CD4-positive, alpha-beta T cell (primary cell): Measurements from ENCODE around the gene KCTD21. TPM values are rescaled to one million over a fixed set of nuclear protein-coding genes. Genes with fewer than 3 reads are reported as not detected.

ENCODE experiments used
- ATAC-seq: fragments of 200-7000 bp; cut with Tn5 transposase; one replicate; pipeline ENCODE4 v1.10.0; 2022; ENCODE audit warnings: mild to moderate bottlenecking; ENCODE audit not compliant: poor library complexity
- CTCF ChIA-PET: fragments of 350-600 bp; sonication (Branson Sonifier 250); formaldehyde crosslinking; loops from one replicate; lab custom pipeline; 2021; ENCODE audit warnings: antibody characterized with exemption, inconsistent platforms; lab: Charles Lee
- POLR2A ChIA-PET: fragments of 350-600 bp; sonication (Branson Sonifier 250); formaldehyde crosslinking; loops from one replicate; lab custom pipeline; 2021; ENCODE audit warnings: antibody characterized with exemption, inconsistent platforms; lab: Charles Lee
- DNase-seq, 14 experiments: peaks; one replicate each; pipeline ENCODE4 v3.0.0-alpha.2; 2013 to 2020; ENCODE audit warnings: mixed read lengths in 2 of 14
- H3K27ac ChIP-seq, 2 donors: one replicate each; pipeline versions ENCODE4 v1.5.1 to v1.7.0; 2013; ENCODE audit warnings: low read length in 2 of 2, low read depth in 1 of 2, mild to moderate bottlenecking in 1 of 2
- H3K27me3 ChIP-seq, 2 experiments: 1 replicate in 1 of 2; 2 replicates in 1 of 2; pipeline versions ENCODE4 v1.6.1 to v1.7.0; 2013; ENCODE audit warnings: low read length in 2 of 2, control low read depth in 1 of 2, mild to moderate bottlenecking in 1 of 2, moderate library complexity in 1 of 2; ENCODE audit not compliant: insufficient read depth in 2 of 2, control insufficient read depth in 1 of 2
- H3K36me3 ChIP-seq: one replicate; pipeline ENCODE4 v1.6.1; 2013; ENCODE audit warnings: low read length, control low read depth; ENCODE audit not compliant: insufficient read depth
- H3K4me1 ChIP-seq: one replicate; pipeline ENCODE4 v1.6.1; 2013; ENCODE audit warnings: low read length, control low read depth; ENCODE audit not compliant: insufficient read depth
- H3K4me3 ChIP-seq: one replicate; pipeline ENCODE4 v1.5.1; 2013; ENCODE audit warnings: mild to moderate bottlenecking, low read length, moderate library complexity
- H3K9me3 ChIP-seq, 2 experiments: 1 replicate in 1 of 2; 2 replicates in 1 of 2; pipeline versions ENCODE4 v1.6.1 to v1.7.0; 2013; ENCODE audit warnings: low read length in 2 of 2, mild to moderate bottlenecking in 2 of 2, control low read depth in 1 of 2, moderate library complexity in 1 of 2; ENCODE audit not compliant: control insufficient read depth in 1 of 2, insufficient read depth in 1 of 2
- H3K27ac Mint-ChIP-seq: one replicate; pipeline ENCODE4 v1.8.0; 2020; ENCODE audit warnings: mixed read lengths
- H3K27me3 Mint-ChIP-seq: one replicate; pipeline ENCODE4 v1.8.0; 2021; ENCODE audit warnings: mixed read lengths
- H3K36me3 Mint-ChIP-seq: one replicate; pipeline ENCODE4 v1.8.0; 2021; ENCODE audit warnings: low read depth, mixed read lengths
- H3K4me1 Mint-ChIP-seq: one replicate; pipeline ENCODE4 v1.8.0; 2021; ENCODE audit warnings: low read depth, mixed read lengths
- H3K4me3 Mint-ChIP-seq: one replicate; pipeline ENCODE4 v1.8.0; 2020; ENCODE audit warnings: mild to moderate bottlenecking, mixed read lengths
- H3K9me3 Mint-ChIP-seq: one replicate; pipeline ENCODE4 v1.8.0; 2020; ENCODE audit warnings: mixed read lengths
- CTCF ChIP-seq: fragments of 200-600 bp; IDR thresholded peaks from one replicate; pipeline ENCODE4 v1.8.0; 2022; ENCODE audit warnings: antibody characterized with exemption, mild to moderate bottlenecking
- intact Hi-C, 2 experiments: fragments of 100-400 bp; cut with DNase I in 1 of 2; cut with micrococcal nuclease in 1 of 2; formaldehyde crosslinking; loops; one replicate each; pipeline versions ENCODE4 v1.15.1 to v1.9.0; 2023 to 2025; cut with DNase I, micrococcal nuclease
- total RNA-seq, 174 experiments: library from RNA in 2 of 174; stranded (reverse) in 2 of 174; gene quantifications; one replicate each; pipeline ENCODE4 v1.2.3 and lab custom pipeline; 2021 to 2026

KCTD21 gene
- total RNA-seq, 2 experiments from 2014 or later: 3.5 to 6.5 TPM

- no peak overlapping the region for H3K27ac ChIP-seq
- no peak for ATAC-seq
These were observed 7.2 kb downstream of the KCTD21 start for GRCh38 chr11:78181185-78181584.

GRCh38 chr11:78180751-78181150 is 7.7 kb downstream of the KCTD21 start:
- intact Hi-C loops: no loop called here
- H3K4me1 ChIP-seq: peaks cover 1% of the 10 kb centered on the region
- DNase-seq: no peak
- H3K4me1 Mint-ChIP-seq: peaks cover 6% of the 10 kb centered on the region
- no peak for ATAC-seq
- H3K27me3 Mint-ChIP-seq: no peaks in the 10 kb centered on the region
- no peaks in the 10 kb centered on the region for H3K9me3 Mint-ChIP-seq
- TF ChIP-seq CTCF: no peak
- H3K4me3 ChIP-seq: no peak overlapping the region
- H3K36me3 ChIP-seq: peaks cover 3% of the 10 kb centered on the region
- no peak overlapping the region for H3K4me3 Mint-ChIP-seq
- H3K27ac ChIP-seq: no peak overlapping the region
- H3K36me3 Mint-ChIP-seq: peaks cover 29% of the 10 kb centered on the region
- no peak overlapping the region for H3K27ac Mint-ChIP-seq
- ChIA-PET CTCF (no interaction called here), POLR2A (interaction anchor here (1.0 kb wide), 1 partner anchor 8 kb away, joined by 4 read pairs; the partner anchor contains the start of genes KCTD21 and USP35)
- no peaks in the 10 kb centered on the region for H3K27me3 ChIP-seq
- H3K9me3 ChIP-seq: no peaks in the 10 kb centered on the region

More at GRCh38 chr11:78181185-78181584, 7.2 kb downstream of the KCTD21 start:
- Histone ChIP-seq H3K4me1 (peaks cover 4% of the 10 kb centered on the region), H3K36me3 (peaks cover 2% of the 10 kb centered on the region), H3K9me3 (no peaks in the 10 kb centered on the region), H3K27me3 (no peaks in the 10 kb centered on the region), H3K4me3 (no peak overlapping the region)
- Mint-ChIP-seq H3K4me3 (no peak overlapping the region), H3K27me3 (no peaks in the 10 kb centered on the region), H3K9me3 (no peaks in the 10 kb centered on the region), H3K4me1 (peaks cover 6% of the 10 kb centered on the region), H3K36me3 (peaks cover 25% of the 10 kb centered on the region), H3K27ac (no peak overlapping the region)
- POLR2A ChIA-PET: no interaction called here
- CTCF ChIA-PET: no interaction called here
- intact Hi-C loops: no loop called here
- TF ChIP-seq CTCF: no peak
- no peak for DNase-seq

- Mint-ChIP-seq H3K36me3 (peaks cover 33% of the 10 kb centered on the region), H3K27ac (peak overlapping the region; percentile 15), H3K4me3 (no peak overlapping the region), H3K27me3 (no peaks in the 10 kb centered on the region), H3K9me3 (no peaks in the 10 kb centered on the region), H3K4me1 (peaks cover 6% of the 10 kb centered on the region)
- Histone ChIP-seq H3K36me3 (peaks cover 3% of the 10 kb centered on the region), H3K9me3 (no peaks in the 10 kb centered on the region), H3K4me3 (no peak overlapping the region), H3K4me1 (no peaks in the 10 kb centered on the region), H3K27me3 (no peaks in the 10 kb centered on the region), H3K27ac (no peak overlapping the region)
- POLR2A ChIA-PET: interaction anchor here (1.0 kb wide), 1 partner anchor 9 kb away, joined by 4 read pairs; the partner anchor contains the start of genes KCTD21 and USP35
- ATAC-seq (no peak), DNase-seq (no peak)
- TF ChIP-seq CTCF: no peak
- CTCF ChIA-PET: no interaction called here
- intact Hi-C loops: no loop called here
These were observed 8.9 kb downstream of the KCTD21 start for GRCh38 chr11:78179459-78180071.
